Stimulated activated CD8-positive, alpha-beta memory T cell treated with anti-CD3 and anti-CD28 coated beads, Interleukin-4, amount 100 ng/mL, for 1 hour (primary cell): ENCODE data around the gene RFT1.

ENCODE experiments used
- DNase-seq, 2 donors: peaks; one replicate each; pipeline ENCODE4 v3.0.0-alpha.2; 2020; ENCODE audit warnings: low read depth in 2 of 2, low spot score in 1 of 2

The RFT1 gene

GRCh38 chr3:53130179-53131061, at the start of gene RFT1:
Gene RFT1, minus strand, starts transcription at chr3:53130435. Its CDS starts 35 bp downstream, at chr3:53130400.
- peak; percentile 97 to 99 for DNase-seq

- DNase-seq, result no peak
These were observed 49.3 kb upstream of the RFT1 start for GRCh38 chr3:53179580-53179979.

GRCh38 chr3:53178246-53178645, 48.0 kb upstream of the RFT1 start:
- DNase-seq, result no peak

- DNase-seq, result no peak
These were observed 45.6 kb upstream of the RFT1 start for GRCh38 chr3:53175613-53176540.

- DNase-seq, result no peak
These were observed 44.4 kb upstream of the RFT1 start for GRCh38 chr3:53174346-53175250.

- DNase-seq, result no peak
These were observed 42.9 kb upstream of the RFT1 start for GRCh38 chr3:53173107-53173506.

GRCh38 chr3:53171827-53172505, 41.7 kb upstream of the RFT1 start:
- no peak for DNase-seq

- no peak for DNase-seq
These were observed 40.8 kb upstream of the RFT1 start for GRCh38 chr3:53171064-53171418.

GRCh38 chr3:53170325-53171063, 40.3 kb upstream of the RFT1 start:
- DNase-seq, result no peak

- DNase-seq, result no peak
These were observed 39.6 kb upstream of the RFT1 start for GRCh38 chr3:53169832-53170324.

- no peak for DNase-seq
These were observed 39.0 kb upstream of the RFT1 start for GRCh38 chr3:53169045-53169831.

GRCh38 chr3:53168175-53168923, 38.1 kb upstream of the RFT1 start:
- DNase-seq, result no peak

GRCh38 chr3:53167418-53168174, 37.4 kb upstream of the RFT1 start:
- DNase-seq, result no peak

- DNase-seq, result no peak
These were observed 36.6 kb upstream of the RFT1 start for GRCh38 chr3:53166781-53167291.

GRCh38 chr3:53166206-53166605, 36.0 kb upstream of the RFT1 start:
- no peak for DNase-seq

- DNase-seq, result no peak
These were observed 34.7 kb upstream of the RFT1 start for GRCh38 chr3:53164911-53165310.
